ENCODE results near the gene SLC6A12. TPM values are rescaled to one million over a fixed set of nuclear protein-coding genes. Genes with fewer than 3 reads are reported as not detected.

The SLC6A12 gene
- total RNA-seq, 1 donor, result not detected

DNA sequence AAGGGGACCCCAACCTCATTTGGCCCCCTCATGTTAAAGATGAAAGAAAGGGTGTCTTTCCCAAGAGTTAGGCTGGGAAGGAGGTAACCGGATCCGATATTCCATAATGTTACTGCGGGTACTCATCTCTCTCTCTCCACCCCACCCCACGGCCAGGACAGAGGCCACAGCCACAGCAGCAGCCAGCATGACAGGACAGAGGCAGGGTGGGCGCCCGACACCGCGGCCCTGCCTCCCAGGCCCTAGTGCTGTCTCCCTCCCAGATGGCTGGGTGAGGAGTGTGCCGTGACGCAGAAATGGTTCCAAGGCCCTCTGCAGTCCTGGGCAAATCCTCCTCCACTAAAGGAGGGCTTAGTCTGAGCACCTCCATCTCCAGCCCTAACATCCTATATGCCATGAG lies 6.2 kb downstream of the SLC6A12 start:
- TF ChIP-seq, protein P1, sequence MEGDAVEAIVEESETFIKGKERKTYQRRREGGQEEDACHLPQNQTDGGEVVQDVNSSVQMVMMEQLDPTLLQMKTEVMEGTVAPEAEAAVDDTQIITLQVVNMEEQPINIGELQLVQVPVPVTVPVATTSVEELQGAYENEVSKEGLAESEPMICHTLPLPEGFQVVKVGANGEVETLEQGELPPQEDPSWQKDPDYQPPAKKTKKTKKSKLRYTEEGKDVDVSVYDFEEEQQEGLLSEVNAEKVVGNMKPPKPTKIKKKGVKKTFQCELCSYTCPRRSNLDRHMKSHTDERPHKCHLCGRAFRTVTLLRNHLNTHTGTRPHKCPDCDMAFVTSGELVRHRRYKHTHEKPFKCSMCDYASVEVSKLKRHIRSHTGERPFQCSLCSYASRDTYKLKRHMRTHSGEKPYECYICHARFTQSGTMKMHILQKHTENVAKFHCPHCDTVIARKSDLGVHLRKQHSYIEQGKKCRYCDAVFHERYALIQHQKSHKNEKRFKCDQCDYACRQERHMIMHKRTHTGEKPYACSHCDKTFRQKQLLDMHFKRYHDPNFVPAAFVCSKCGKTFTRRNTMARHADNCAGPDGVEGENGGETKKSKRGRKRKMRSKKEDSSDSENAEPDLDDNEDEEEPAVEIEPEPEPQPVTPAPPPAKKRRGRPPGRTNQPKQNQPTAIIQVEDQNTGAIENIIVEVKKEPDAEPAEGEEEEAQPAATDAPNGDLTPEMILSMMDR (IDR thresholded peaks at IDR 0.05; ENCODE audit: insufficient read depth, low read depth, low read length), result no peak
- no peak for DNase-seq (ENCODE audit: low read depth)

DNA sequence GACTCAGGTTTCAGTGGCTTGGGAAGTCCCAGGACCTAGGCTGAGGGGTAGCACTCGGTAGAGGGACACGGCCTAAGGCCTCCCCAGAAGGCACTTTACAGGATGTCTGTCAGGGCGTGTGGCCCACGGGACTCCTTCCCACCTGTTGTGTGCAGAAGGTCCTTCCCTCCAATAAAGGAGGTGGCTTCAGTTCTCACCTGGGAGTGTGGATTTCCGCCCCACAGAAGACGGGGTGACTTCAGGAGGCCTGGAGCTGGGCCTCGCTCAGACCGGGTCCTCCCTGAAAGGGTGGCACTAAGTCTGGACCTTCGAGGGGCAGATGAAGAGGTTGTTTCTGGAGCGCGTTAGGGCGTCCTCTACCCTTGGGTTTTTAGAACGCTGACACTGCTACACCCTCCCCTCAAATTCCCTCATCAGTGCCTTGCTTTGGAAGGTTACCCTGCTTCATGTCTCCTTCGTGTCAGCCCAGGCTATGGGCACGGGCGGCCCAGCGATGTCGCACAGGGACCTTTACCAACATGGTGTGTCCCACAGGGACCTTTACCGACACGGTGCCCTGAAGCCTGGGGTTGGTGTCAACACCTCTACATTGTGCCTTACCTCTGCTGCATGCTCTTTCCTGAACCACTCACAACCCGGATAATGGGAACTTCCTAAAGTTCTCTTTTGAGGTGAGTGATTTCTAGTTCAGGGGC lies 7.1 kb downstream of the SLC6A12 start:
- no peak overlapping the region for H3K4me3 ChIP-seq (ENCODE audit: low read depth, low read length)
- TF ChIP-seq, protein P1 (IDR thresholded peaks at IDR 0.05; ENCODE audit: insufficient read depth, low read depth, low read length), result no peak
- DNase-seq (ENCODE audit: low read depth), result no peak

More for the DNA sequence above, 6.2 kb downstream of the SLC6A12 start:
- H3K4me3 ChIP-seq (ENCODE audit: low read depth, low read length), result no peak overlapping the region

DNA sequence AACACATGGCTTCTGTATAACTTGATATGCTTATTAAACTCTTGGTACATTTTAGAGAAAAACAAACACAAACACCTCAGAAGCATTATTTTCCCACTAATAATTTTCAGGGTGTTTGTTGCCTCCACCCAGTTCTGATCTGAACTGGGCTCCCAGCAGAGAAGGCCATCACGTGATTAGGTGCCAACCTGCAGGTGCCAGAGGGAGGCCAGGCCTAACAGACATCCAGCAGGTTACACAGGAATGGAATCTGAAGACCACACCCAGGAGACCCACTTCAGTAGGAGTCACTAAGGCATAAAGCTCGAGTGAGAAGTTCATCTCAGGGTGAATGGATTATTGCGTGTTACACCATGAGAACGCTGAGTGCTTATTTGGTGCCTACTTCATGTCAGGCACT lies 8.9 kb downstream of the SLC6A12 start:
- TF ChIP-seq, protein P1 (IDR thresholded peaks at IDR 0.05; ENCODE audit: insufficient read depth, low read depth, low read length), result no peak
- no peak overlapping the region for H3K4me3 ChIP-seq (ENCODE audit: low read depth, low read length)
- DNase-seq (ENCODE audit: low read depth), result no peak

DNA sequence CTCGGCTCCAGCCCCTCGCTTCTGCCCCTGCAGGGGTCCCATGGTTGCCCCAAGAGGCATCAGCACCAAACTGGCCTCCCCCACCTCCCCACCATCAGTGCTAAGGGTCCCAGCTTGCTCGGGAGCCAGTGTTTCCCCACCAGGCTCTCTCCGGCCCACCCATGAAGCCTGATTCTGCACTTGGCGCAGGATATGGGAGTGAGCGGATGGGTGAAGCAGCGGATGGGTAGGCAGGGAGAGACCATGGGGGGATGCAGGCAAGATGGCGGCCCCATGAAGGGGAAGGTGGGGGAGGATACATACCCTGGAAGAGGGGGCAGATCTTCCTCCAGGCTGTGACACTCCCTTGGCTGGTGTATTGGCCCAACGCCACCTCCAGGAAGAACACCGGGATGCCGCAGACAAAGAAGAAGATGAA lies 9.7 kb downstream of the SLC6A12 start:
- TF ChIP-seq, protein P1 (IDR thresholded peaks at IDR 0.05; ENCODE audit: insufficient read depth, low read depth, low read length), result no peak
- no peak for DNase-seq (ENCODE audit: low read depth)
- no peak overlapping the region for H3K4me3 ChIP-seq (ENCODE audit: low read depth, low read length)

DNA sequence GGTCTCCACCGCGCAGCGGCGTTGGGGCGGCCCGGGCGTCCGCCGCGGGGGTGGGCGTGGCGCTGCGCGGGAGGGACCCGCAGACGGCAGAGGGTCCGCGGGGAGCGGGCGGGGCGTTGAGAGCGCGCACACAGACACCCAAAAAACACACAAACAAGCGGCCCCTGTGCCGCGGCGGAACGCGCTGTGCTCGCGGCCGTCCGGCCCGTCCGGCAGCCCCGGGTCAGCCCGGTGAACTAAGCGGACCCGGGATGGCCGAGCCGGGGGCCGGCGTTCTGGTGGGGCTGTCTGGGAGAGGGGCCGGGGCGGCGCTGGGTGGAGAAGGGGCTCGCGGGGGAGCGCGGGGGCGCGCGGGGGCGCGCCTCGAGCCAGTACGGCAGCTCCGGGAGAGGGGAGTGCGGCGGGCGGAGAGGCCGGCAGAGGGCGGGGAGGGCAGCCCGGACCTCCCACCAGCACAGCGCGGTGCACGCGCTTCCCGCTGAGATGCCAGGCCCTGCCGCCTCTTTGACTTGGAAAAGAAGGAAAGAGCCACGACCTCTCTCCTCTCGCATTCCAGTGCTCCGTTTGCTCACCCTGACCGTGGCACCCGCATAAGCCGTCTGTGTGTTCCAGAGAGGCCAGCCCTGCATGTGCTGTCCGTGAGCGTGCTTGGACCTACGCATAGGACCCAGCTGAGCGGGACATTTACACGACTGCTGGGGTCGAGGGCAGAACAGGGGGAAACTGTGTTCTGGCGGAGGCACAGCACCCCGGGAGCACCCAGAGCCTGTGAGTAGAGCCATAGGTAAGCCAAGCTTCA lies 10.3 kb downstream of the SLC6A12 start:
- H3K4me3 ChIP-seq (ENCODE audit: low read depth, low read length), result peak overlapping the region; percentile 49
- DNase-seq (ENCODE audit: low read depth), result no peak

DNA sequence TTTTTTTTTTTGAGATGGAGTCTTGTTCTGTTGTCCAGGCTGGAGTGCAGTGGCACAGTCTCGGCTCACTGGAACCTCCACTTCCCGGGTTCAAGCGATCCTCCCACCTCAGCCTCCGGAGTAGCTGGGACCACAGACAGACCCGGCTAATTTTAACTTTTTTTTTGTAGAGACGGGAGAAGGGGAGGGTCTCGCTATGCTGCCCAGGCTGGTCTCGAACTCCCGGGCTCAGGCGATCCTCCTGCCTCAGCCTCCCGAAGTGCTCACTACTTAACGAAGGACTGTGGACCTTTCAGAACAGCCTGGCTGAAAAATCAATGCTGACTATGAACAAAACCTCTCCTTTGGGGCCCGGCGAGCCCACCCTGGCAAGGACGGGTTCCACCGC lies 10.9 kb downstream of the SLC6A12 start:
- no peak overlapping the region for H3K4me3 ChIP-seq (ENCODE audit: low read depth, low read length)
- TF ChIP-seq, protein P1 (IDR thresholded peaks at IDR 0.05; ENCODE audit: insufficient read depth, low read depth, low read length), result no peak
- no peak for DNase-seq (ENCODE audit: low read depth)

More for the DNA sequence above, 10.3 kb downstream of the SLC6A12 start:
- TF ChIP-seq, protein P1 (IDR thresholded peaks at IDR 0.05; ENCODE audit: insufficient read depth, low read depth, low read length), result no peak

Data from fibroblast of villous mesenchyme (primary cell).